Uterus (tissue), 4 donors: ENCODE measurements around the gene ESR2. TPM values are rescaled to one million over a fixed set of nuclear protein-coding genes. Genes with fewer than 3 reads are reported as not detected.

ENCODE experiments used
- DNase-seq, 2 donors: peaks; one replicate each; pipeline ENCODE4 v3.0.0-alpha.2; 2019 to 2020
- H3K27ac ChIP-seq, 2 donors: fragments of 200-600 bp; sonication (generic); 1 replicate in 1 of 2; 2 replicates in 1 of 2; pipeline ENCODE4 v1.5.1; 2016 to 2018
- H3K27me3 ChIP-seq, 2 donors: fragments of 200-600 bp; sonication (generic); one replicate each; pipeline ENCODE4 v1.5.1; 2018 to 2019; ENCODE audit warnings: control low read depth in 1 of 2
- H3K36me3 ChIP-seq, 2 donors: fragments of 200-600 bp; sonication (generic); one replicate each; pipeline ENCODE4 v1.5.1; 2019; ENCODE audit warnings: control low read depth in 1 of 2
- H3K4me1 ChIP-seq, 2 donors: fragments of 200-600 bp; sonication (generic); one replicate each; pipeline ENCODE4 v1.5.1; 2018 to 2019; ENCODE audit warnings: control low read depth in 1 of 2
- H3K4me3 ChIP-seq, 2 donors: fragments of 200-600 bp; sonication (generic); 1 replicate in 1 of 2; 2 replicates in 1 of 2; pipeline ENCODE4 v1.5.1; 2018 to 2019; ENCODE audit warnings: mild to moderate bottlenecking in 1 of 2
- H3K9me3 ChIP-seq, 2 donors: fragments of 200-600 bp; sonication (generic); one replicate each; pipeline ENCODE4 v1.5.1; 2019; ENCODE audit warnings: control low read depth in 1 of 2
- CTCF ChIP-seq, 4 experiments: fragments of 200-600 bp in 2 of 4; fragments of 450-650 bp in 2 of 4; sonication (generic) in 2 of 4; IDR thresholded peaks; one replicate each; pipeline ENCODE4 v1.5.1; 2016 to 2019; ENCODE audit warnings: antibody characterized with exemption in 4 of 4, mild to moderate bottlenecking in 2 of 4, moderate library complexity in 1 of 4
- POLR2A ChIP-seq, 2 donors: fragments of 450-650 bp; IDR thresholded peaks; one replicate each; pipeline ENCODE4 v1.6.1; 2016; ENCODE audit warnings: antibody characterized with exemption in 2 of 2, mild to moderate bottlenecking in 1 of 2, moderate library complexity in 1 of 2
- intact Hi-C: fragments of 100-400 bp; cut with DNase I; formaldehyde crosslinking; loops from one replicate; pipeline ENCODE4 v1.15.1; 2023; ENCODE audit warnings: low total_unique reads
- total RNA-seq, 4 donors: library from RNA; depleted of rRNA in 3 of 4; stranded (reverse); fragments of >200 nt in 3 of 4; gene quantifications; one replicate each; pipeline versions ENCODE4 v1.1.0 to v1.2.4, GENCODE V29; 2014 to 2023
- donor health status: DM: yes; HTN: yes; CAD: no.

The ESR2 gene
- total RNA-seq, 4 donors from 2014 or later, result 0.41 to 8.2 (median 3.9) TPM

- Histone ChIP-seq H3K4me1 (no peaks in the 10 kb centered on the region), H3K27ac (no peak overlapping the region), H3K27me3 (no peaks in the 10 kb centered on the region), H3K9me3 (no peaks in the 10 kb centered on the region), H3K4me3 (no peak overlapping the region), H3K36me3 (no peaks in the 10 kb centered on the region)
- intact Hi-C loops, result no loop called here
- no peak for DNase-seq
- TF ChIP-seq CTCF (IDR thresholded peaks at IDR 0.05) (no peak), POLR2A (IDR thresholded peaks at IDR 0.05) (no peak)
Observed at GRCh38 chr14:64225151-64225757, 68.9 kb downstream of the ESR2 start.

DNA sequence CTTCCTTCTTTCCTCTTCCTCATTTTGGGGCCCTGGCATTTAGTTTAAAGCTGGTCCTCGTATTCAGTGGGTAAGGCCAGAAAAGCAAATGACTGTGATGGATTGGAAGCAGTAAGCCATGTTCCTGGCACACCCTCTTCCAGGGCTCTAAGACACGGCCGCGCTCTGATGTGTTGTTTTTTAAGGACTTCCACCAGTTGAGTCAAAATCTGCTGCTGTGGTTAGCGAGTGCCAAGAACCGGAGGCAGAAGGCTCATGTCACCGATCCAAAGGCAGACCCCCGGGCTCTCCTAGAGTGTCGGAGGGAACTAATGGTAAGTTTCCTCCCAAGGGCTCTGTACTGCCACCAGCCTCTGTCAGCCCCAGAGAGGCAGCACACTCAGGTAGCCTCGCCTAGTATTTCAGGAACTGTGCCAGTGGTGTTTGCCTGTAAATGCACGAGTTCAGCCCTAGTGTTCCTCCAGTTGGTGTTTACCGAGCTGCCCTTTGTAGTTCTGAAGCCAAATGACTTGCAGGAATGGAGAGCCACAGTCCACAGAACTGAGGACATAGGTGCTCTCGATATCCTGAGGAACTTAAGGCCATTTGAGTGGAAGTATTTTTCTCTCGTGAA is 72.7 kb downstream of the ESR2 start:
- intact Hi-C loops, result no loop called here
- Histone ChIP-seq H3K27ac (no peak overlapping the region), H3K4me3 (no peak overlapping the region), H3K27me3 (no peaks in the 10 kb centered on the region), H3K36me3 (no peaks in the 10 kb centered on the region), H3K4me1 (no peaks in the 10 kb centered on the region), H3K9me3 (no peaks in the 10 kb centered on the region)
- no peak for DNase-seq
- TF ChIP-seq CTCF (IDR thresholded peaks at IDR 0.05) (no peak), POLR2A (IDR thresholded peaks at IDR 0.05) (no peak)

- Histone ChIP-seq H3K4me1 (no peaks in the 10 kb centered on the region), H3K27me3 (no peaks in the 10 kb centered on the region), H3K27ac (peak overlapping the region in 1 of 2 donors; percentile 62), H3K4me3 (no peak overlapping the region), H3K9me3 (no peaks in the 10 kb centered on the region), H3K36me3 (no peaks in the 10 kb centered on the region)
- peak in 1 of 2 donors; percentile 45 for DNase-seq
- TF ChIP-seq POLR2A (IDR thresholded peaks at IDR 0.05), result no peak
- no peak for TF ChIP-seq CTCF (IDR thresholded peaks at IDR 0.05)
- intact Hi-C loops, result no loop called here
Observed at GRCh38 chr14:64220466-64220865, 73.7 kb downstream of the ESR2 start.

- intact Hi-C loops, result no loop called here
- Histone ChIP-seq H3K4me3 (no peak overlapping the region), H3K27me3 (no peaks in the 10 kb centered on the region), H3K9me3 (no peaks in the 10 kb centered on the region), H3K36me3 (no peaks in the 10 kb centered on the region), H3K27ac (peak overlapping the region in 1 of 2 donors; percentile 62), H3K4me1 (no peaks in the 10 kb centered on the region)
- DNase-seq, result no peak
- no peak for TF ChIP-seq POLR2A (IDR thresholded peaks at IDR 0.05)
- no peak for TF ChIP-seq CTCF (IDR thresholded peaks at IDR 0.05)
Observed at GRCh38 chr14:64220056-64220455, 74.1 kb downstream of the ESR2 start.

DNA sequence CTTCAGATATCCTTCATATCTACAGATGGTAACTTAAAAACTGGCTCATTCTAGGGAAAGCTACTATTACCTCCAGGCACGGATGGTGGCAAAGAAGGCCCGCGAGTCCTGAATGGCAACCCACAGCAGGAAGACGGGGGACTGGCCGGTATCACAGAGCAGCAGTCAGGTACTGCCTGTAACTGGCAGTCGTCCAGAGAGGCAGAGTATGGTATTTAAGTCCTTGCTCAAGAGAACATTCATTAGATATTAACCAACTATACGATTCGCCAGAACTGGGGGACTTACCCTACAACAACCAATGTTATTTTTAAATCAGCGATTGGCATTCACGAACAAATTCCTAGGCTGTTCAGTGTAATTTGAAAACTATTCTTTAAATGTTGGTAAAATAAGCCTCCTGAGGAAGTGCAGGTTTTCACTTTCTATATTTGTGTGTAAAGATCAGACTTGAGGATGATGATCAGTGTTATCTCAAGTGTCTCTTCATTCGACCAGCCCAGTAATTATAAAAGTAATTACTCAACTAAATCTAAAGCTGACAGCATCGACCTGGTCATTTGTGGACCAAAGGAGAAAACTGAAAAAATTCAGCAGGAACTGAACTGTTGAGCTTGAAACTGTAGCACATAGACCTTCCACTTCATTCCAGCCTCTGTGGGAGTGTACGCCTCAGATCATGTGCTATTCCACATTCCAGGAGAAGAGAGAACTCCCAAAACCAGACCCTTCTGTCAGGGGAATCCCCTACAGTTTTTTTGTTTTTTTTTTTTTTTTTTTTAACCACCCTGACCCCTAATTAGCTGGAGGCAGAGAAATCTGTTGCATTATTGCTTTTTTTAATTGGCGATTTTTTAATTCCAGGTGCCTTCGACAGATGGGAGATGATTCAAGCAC is 75.6 kb downstream of the ESR2 start:
- DNase-seq, result no peak
- no peak overlapping the region for H3K4me3 ChIP-seq
- H3K27me3 ChIP-seq, result no peaks in the 10 kb centered on the region
- intact Hi-C loops, result no loop called here
- H3K36me3 ChIP-seq, result no peaks in the 10 kb centered on the region
- no peaks in the 10 kb centered on the region for H3K9me3 ChIP-seq
- H3K4me1 ChIP-seq, result no peaks in the 10 kb centered on the region
- peak overlapping the region; percentile 24 to 62 for H3K27ac ChIP-seq
- TF ChIP-seq CTCF (IDR thresholded peaks at IDR 0.05) (no peak), POLR2A (IDR thresholded peaks at IDR 0.05) (no peak)
